Spleen (tissue), 11 donors: ENCODE results near the gene ZEB2. TPM values are rescaled to one million over a fixed set of nuclear protein-coding genes. Genes with fewer than 3 reads are reported as not detected.

Experiments
- DNase-seq: peaks from one replicate; pipeline ENCODE4 v3.0.0-alpha.2; 2020
- H3K27ac ChIP-seq, 8 donors: fragments of 200-600 bp; sonication (generic) in 7 of 8; 1 replicate in 4 of 8; 2 replicates in 4 of 8; pipeline versions ENCODE4 v1.5.0 to v1.8.0; 2016 to 2021; ENCODE audit warnings: inconsistent platforms in 4 of 8, mild to moderate bottlenecking in 4 of 8, moderate library complexity in 1 of 8
- H3K27me3 ChIP-seq, 7 donors: fragments of 200-600 bp; sonication (generic) in 6 of 7; replicated peaks in 1 of 7; 1 replicate in 4 of 7; 2 replicates in 3 of 7; pipeline versions ENCODE4 v1.5.0 to v1.8.0; 2016 to 2021; ENCODE audit warnings: inconsistent platforms in 3 of 7, mild to moderate bottlenecking in 1 of 7
- H3K36me3 ChIP-seq, 6 donors: fragments of 200-600 bp; sonication (generic) in 5 of 6; 1 replicate in 4 of 6; 2 replicates in 2 of 6; pipeline versions ENCODE4 v1.5.0 to v1.8.0; 2016 to 2021; ENCODE audit warnings: inconsistent platforms in 2 of 6
- H3K4me1 ChIP-seq, 6 donors: fragments of 200-600 bp; sonication (generic) in 5 of 6; 1 replicate in 3 of 6; 2 replicates in 3 of 6; pipeline versions ENCODE4 v1.5.0 to v1.8.0; 2016 to 2021; ENCODE audit warnings: inconsistent platforms in 3 of 6
- H3K4me3 ChIP-seq, 8 donors: fragments of 200-600 bp; sonication (generic) in 7 of 8; 1 replicate in 4 of 8; 2 replicates in 4 of 8; pipeline versions ENCODE4 v1.5.0 to v1.8.0; 2016 to 2021; ENCODE audit warnings: inconsistent platforms in 4 of 8, mild to moderate bottlenecking in 4 of 8, moderate library complexity in 2 of 8
- H3K9me3 ChIP-seq, 8 donors: fragments of 200-600 bp; sonication (generic) in 7 of 8; 1 replicate in 4 of 8; 2 replicates in 4 of 8; pipeline versions ENCODE4 v1.5.0 to v1.8.0; 2016 to 2021; ENCODE audit warnings: inconsistent platforms in 4 of 8
- POLR2A ChIP-seq, 3 donors: fragments of 450-650 bp; IDR thresholded peaks; one replicate each; pipeline ENCODE4 v1.5.1; 2017; ENCODE audit warnings: antibody characterized with exemption in 3 of 3, mild to moderate bottlenecking in 1 of 3
- POLR2AphosphoS5 ChIP-seq, 3 donors: sonication (generic); formaldehyde crosslinking; IDR thresholded peaks; one replicate each; pipeline ENCODE4 v1.5.1; 2017; ENCODE audit warnings: antibody characterized with exemption in 3 of 3
- WGBS, 5 donors: extraction: QIAGEN DNeasy Blood & Tissue Kit in 3 of 5; methylation state at CpG; one replicate each; pipeline versions ENCODE4 v1.1.5 to v1.1.7; 2013 to 2018; 5-methylcytosine and 5-hydroxymethylcytosine counted together
- intact Hi-C: fragments of 100-400 bp; cut with DNase I; formaldehyde crosslinking; loops from one replicate; pipeline ENCODE4 v1.15.0; 2023; ENCODE audit warnings: low total_unique reads
- polyA plus RNA-seq, 3 donors: library from polyadenylated mRNA; stranded (reverse); fragments of 200-250 nt; gene quantifications; one replicate each; pipeline ENCODE4 v1.2.1, GENCODE V29; 2013
- total RNA-seq, 7 donors: library from RNA; depleted of rRNA in 3 of 7; stranded (reverse); fragments of >200 nt in 3 of 7; fragmentation: NEBNext Ultra II Directional in 4 of 7; extraction: Animal tissue kit (Norgen Biotek cat#: 25700) in 4 of 7; gene quantifications; one replicate each; pipeline versions ENCODE4 v1.1.0 to v1.2.1, GENCODE V29; 2016 to 2021
- TF ChIP-seq, protein P1 (sequence below), 11 experiments: fragments of 200-600 bp in 7 of 11; fragments of 450-650 bp in 4 of 11; sonication (generic) in 4 of 11; IDR thresholded peaks in 8 of 11; conservative IDR thresholded peaks in 3 of 11; 1 replicate in 7 of 11; 2 replicates in 4 of 11; pipeline versions ENCODE4 v1.4.0 to v1.8.0; 2016 to 2021; ENCODE audit warnings: antibody characterized with exemption in 11 of 11, inconsistent platforms in 4 of 11, mild to moderate bottlenecking in 1 of 11
- donor health status: healthy with polysubstance abuse.
- donor health status: DM: no; HTN: no; CAD: no; lungs with moderate emphysema.
- donor health status: DM: no; HTN: no; CAD: no.
- donor health status: Bipolar disorder and iron deficiency.
- donor health status: healthy.
- donor health status: DM: no; HTN: no; CAD: no.
- donor health status: DM: yes; HTN: yes; CAD: no.

Gene ZEB2
- total and polyA plus RNA-seq, 10 donors, result 25.5 to 362 (median 240) TPM

DNA sequence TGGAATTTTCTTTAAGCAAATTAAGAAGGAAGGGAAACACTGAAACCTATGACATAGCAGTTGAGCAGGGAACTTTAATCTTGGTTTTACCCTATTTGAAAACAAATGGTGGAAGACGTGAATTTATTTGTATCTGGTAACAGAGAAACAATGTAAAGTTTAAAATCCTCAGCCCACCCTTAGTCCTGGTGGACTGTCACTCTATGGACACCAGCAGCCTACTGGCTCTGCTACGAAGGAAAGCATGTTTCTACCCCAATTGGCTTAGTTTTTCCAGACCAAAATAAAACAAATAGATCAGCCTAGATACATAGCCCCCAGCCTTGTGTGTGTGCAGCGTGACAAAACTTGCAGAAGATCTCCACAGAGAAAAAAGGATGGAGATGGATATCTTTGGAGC lies 7.4 kb downstream of the ZEB2 start:
- no peak for DNase-seq
- intact Hi-C loops, result loop anchor here (10.0 kb wide), 1 partner anchor 48 kb away; no protein-coding TSS in a partner anchor
- no peaks in the 10 kb centered on the region for H3K27me3 ChIP-seq
- peaks cover 0 to 24% (median 2%) of the 10 kb centered on the region in 6 donors for H3K36me3 ChIP-seq
- WGBS, 5 donors, result 48 to 70% (median 59%) methylated on average over 3 of the region's 3 CpGs
- peak overlapping the region in 5 of 8 donors; percentile 2 to 81 (median 74) for H3K4me3 ChIP-seq
- peaks cover 24 to 84% (median 79%) of the 10 kb centered on the region in 6 donors for H3K4me1 ChIP-seq
- H3K9me3 ChIP-seq, result no peaks in the 10 kb centered on the region
- peak overlapping the region; percentile 2 to 99 (median 98) for H3K27ac ChIP-seq
- TF ChIP-seq POLR2A (IDR thresholded peaks at IDR 0.05) (no peak), POLR2AphosphoS5 (IDR thresholded peaks at IDR 0.05) (no peak)
- TF ChIP-seq, protein P1, sequence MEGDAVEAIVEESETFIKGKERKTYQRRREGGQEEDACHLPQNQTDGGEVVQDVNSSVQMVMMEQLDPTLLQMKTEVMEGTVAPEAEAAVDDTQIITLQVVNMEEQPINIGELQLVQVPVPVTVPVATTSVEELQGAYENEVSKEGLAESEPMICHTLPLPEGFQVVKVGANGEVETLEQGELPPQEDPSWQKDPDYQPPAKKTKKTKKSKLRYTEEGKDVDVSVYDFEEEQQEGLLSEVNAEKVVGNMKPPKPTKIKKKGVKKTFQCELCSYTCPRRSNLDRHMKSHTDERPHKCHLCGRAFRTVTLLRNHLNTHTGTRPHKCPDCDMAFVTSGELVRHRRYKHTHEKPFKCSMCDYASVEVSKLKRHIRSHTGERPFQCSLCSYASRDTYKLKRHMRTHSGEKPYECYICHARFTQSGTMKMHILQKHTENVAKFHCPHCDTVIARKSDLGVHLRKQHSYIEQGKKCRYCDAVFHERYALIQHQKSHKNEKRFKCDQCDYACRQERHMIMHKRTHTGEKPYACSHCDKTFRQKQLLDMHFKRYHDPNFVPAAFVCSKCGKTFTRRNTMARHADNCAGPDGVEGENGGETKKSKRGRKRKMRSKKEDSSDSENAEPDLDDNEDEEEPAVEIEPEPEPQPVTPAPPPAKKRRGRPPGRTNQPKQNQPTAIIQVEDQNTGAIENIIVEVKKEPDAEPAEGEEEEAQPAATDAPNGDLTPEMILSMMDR (IDR thresholded peaks at IDR 0.05 in 8 of 11, conservative IDR thresholded peaks at IDR 0.05 in 3 of 11), result no peak

DNA sequence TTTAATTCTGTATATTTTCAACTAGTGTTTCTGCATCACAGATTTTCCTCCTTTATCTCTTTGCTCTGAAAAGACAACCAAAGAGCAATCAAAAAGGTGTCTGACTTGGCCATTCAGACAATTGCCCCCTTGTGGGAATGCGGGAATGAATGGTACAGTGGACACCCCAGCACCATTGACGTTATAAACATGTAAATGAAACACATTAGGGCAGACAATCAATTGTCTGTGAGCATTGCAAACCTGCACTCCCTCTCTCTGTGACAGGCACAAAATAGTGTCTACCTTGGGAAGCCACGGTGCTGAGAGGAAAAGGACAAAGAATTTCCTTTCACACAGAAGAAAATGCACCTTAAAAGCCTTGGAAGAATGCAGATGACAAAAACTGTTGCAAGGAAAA lies 8.0 kb downstream of the ZEB2 start:
- peak overlapping the region in 3 of 8 donors; percentile 60 to 81 (median 76) for H3K4me3 ChIP-seq
- no peak for TF ChIP-seq POLR2A (IDR thresholded peaks at IDR 0.05)
- peak in 1 of 3 donors; percentile 35 for TF ChIP-seq POLR2AphosphoS5 (IDR thresholded peaks at IDR 0.05)
- H3K27ac ChIP-seq, result peak overlapping the region; percentile 2 to 99 (median 98)
- H3K4me1 ChIP-seq, result peaks cover 24 to 90% (median 84%) of the 10 kb centered on the region in 6 donors
- no peaks in the 10 kb centered on the region for H3K9me3 ChIP-seq
- H3K27me3 ChIP-seq, result no peaks in the 10 kb centered on the region
- WGBS, 5 donors, result 34 to 56% (median 39%) methylated on average over 3 of the region's 3 CpGs
- H3K36me3 ChIP-seq, result peaks cover 0 to 24% (median 2%) of the 10 kb centered on the region in 6 donors
- DNase-seq, result no peak
- intact Hi-C loops, result loop anchor here (10.0 kb wide), 1 partner anchor 47 kb away; no protein-coding TSS in a partner anchor

DNA sequence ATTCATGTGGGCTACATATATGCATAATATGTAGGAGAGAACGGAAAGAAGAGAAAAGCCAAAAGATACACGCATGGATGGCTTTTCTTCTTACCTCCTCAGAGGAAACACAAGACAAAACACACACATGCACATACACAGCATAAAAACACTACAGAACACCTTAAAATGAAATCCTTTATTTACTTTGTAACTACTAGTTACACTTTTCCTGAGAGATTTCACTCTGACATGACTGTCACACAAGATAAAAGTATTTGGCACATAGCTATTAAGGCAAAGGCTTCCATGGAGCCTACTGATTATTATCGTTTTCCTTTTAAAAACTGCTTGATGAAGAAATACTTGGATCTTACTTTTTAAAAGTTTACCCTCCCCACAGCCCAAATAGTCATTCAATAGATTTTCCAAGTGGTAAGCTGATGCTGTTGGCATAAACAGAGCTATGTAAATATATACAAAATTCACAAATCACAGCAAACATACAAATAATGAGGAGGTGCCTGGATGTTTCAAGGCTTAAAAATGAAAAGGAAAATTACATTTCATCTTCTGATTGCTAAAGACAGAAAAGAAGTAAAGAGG lies 8.6 kb downstream of the ZEB2 start:
- TF ChIP-seq POLR2A (IDR thresholded peaks at IDR 0.05) (no peak), POLR2AphosphoS5 (IDR thresholded peaks at IDR 0.05) (no peak)
- TF ChIP-seq, protein P1 (IDR thresholded peaks at IDR 0.05 in 8 of 11, conservative IDR thresholded peaks at IDR 0.05 in 3 of 11), result no peak
- H3K4me3 ChIP-seq, result peak overlapping the region in 4 of 8 donors; percentile 1 to 81 (median 42)
- intact Hi-C loops, result loop anchor here (10.0 kb wide), 1 partner anchor 47 kb away; no protein-coding TSS in a partner anchor
- H3K9me3 ChIP-seq, result no peaks in the 10 kb centered on the region
- peak overlapping the region; percentile 49 to 99 (median 98) for H3K27ac ChIP-seq
- peaks cover 26 to 96% (median 90%) of the 10 kb centered on the region in 6 donors for H3K4me1 ChIP-seq
- H3K36me3 ChIP-seq, result peaks cover 0 to 24% (median 2%) of the 10 kb centered on the region in 6 donors
- no peak for DNase-seq
- WGBS, 5 donors, result 37 to 58% (median 47%) methylated on average over 3 of the region's 3 CpGs
- H3K27me3 ChIP-seq, result no peaks in the 10 kb centered on the region

DNA sequence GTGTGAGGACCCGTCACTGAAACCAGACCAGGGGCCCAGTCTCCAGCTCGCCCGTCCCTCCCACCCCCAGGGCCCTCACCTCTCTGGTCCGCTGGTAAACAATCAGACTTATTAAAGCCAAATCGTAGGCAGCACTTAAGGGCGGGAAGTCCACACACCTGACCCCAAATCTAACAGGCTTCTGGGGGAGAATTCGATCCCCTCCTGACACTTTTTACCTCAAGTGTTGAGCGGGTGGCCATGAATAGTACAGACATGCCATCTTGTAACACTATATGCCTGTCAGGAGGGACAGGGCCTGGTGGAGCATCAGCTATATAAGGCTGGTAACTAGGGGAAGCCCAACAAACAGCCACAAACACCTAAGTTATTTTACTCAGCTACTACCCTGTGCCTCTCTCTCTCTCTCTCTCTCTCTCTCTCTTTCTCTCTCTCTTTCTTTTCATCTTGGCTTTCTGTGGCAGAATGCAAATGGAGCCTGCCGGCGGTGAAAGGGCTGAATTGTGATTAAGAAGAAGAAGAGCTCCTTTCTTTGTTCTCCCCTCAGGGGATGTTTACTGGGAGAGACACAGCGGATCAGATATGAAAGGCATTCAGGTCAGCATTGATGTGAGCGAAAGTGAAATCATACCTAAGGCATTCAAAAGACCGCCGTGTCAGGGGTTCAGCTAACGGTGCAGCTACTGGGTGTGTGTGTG lies 9.5 kb downstream of the ZEB2 start:
- peaks cover 35 to 100% (median 96%) of the 10 kb centered on the region in 6 donors for H3K4me1 ChIP-seq
- DNase-seq, result no peak
- 42 to 60% (median 53%) methylated on average over 15 of the region's 15 CpGs for WGBS, 5 donors

More for the DNA sequence above, 9.5 kb downstream of the ZEB2 start:
- Histone ChIP-seq H3K36me3 (peaks cover 0 to 24% (median 2%) of the 10 kb centered on the region in 6 donors), H3K4me3 (peak overlapping the region in 4 of 8 donors; percentile 1 to 81 (median 42)), H3K9me3 (no peaks in the 10 kb centered on the region), H3K27me3 (no peaks in the 10 kb centered on the region), H3K27ac (peak overlapping the region; percentile 49 to 99 (median 98))
- TF ChIP-seq POLR2A (IDR thresholded peaks at IDR 0.05), result no peak
- peak in 1 of 3 donors; percentile 54 for TF ChIP-seq POLR2AphosphoS5 (IDR thresholded peaks at IDR 0.05)
- TF ChIP-seq, protein P1 (IDR thresholded peaks at IDR 0.05 in 8 of 11, conservative IDR thresholded peaks at IDR 0.05 in 3 of 11), result peak in 1 of 11 experiments; percentile 12
- intact Hi-C loops, result loop anchor here (10.0 kb wide), 1 partner anchor 46 kb away; no protein-coding TSS in a partner anchor
